HG03378 (cell line): ENCODE measurements around the gene KCNQ1.

Source experiments
- ATAC-seq: cut with Tn5 transposase; IDR thresholded peaks from one replicate; pipeline ENCODE4 v1.9.1; 2021; ENCODE audit warnings: mild to moderate bottlenecking, moderate library complexity; ENCODE audit not compliant: unreplicated experiment

KCNQ1 gene

GRCh38 chr11:2641623-2642022 lies 196.8 kb downstream of the KCNQ1 start:
- no peak for ATAC-seq

DNA sequence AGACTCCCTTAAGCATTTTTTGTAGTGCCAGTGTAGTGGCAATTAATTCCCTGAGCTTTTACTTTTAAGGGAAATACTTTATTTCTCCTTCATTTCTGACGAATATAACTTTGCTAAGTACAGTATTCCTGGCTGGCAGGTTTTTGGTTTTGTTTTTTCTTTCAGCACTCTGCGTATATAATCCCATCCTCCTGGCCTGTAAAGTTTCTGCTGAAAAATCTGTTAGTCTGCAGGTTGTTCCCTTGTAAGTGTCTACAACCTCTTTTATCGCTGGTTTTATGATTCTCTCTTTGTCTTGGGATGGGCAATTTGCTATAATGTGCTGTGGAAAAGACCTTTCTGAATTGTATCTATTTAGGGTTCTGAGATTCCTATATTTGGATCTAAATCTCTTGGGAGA lies 198.9 kb downstream of the KCNQ1 start:
- no peak for ATAC-seq

DNA sequence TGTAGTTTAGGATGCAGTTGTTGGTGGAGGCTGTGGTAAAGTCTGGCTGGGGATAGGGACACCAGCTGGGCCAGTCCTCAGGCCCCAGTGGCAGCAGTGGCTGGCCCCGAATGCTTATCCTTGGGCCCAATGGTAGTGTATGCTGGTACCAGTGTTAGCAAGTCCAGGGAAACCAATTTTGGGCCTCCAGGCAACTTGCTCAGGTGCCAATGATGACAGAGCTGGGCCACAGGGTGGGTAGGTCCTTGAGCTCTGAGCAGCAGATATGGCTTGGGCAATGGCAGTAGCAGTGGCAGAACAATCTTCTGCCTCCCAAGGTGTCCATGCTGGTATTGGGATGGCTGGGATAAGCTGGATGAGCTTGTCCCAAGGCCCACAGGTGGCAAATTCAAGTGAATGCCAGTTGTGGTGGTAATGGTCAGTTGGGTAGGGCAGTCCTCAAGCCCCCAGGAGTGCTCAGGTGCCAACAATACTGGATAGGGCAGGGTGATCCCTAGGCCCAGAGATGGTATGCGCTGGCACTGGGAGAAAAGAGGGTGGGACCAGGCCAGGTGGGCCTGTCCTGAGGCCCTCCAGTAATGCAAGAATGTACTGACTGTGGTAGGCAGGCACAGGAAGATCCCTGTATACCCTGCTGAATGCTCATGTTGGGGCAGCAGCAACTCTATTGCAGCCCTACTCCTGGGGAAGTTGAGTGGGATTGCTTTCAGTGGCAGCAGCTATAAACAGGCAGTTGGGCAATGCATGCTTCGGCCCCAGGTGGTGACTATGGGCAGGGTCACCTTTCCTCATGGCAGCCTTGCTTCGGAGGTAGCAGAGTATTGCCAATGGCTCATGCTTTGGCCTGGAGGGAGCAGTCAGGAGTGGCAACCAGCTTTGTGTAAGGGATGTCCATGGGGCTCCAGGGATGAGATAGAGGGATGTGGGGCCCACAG lies 200.3 kb downstream of the KCNQ1 start:
- ATAC-seq, result no peak

GRCh38 chr11:2645779-2646118 lies 200.9 kb downstream of the KCNQ1 start:
- no peak for ATAC-seq

GRCh38 chr11:2647167-2647566 lies 202.4 kb downstream of the KCNQ1 start:
- no peak for ATAC-seq

- no peak for ATAC-seq
Observed at GRCh38 chr11:2647953-2648352, 203.1 kb downstream of the KCNQ1 start.

- no peak for ATAC-seq
Observed at GRCh38 chr11:2649400-2649799, 204.6 kb downstream of the KCNQ1 start.

- ATAC-seq, result no peak
Observed at GRCh38 chr11:2649848-2650247, 205.0 kb downstream of the KCNQ1 start.

DNA sequence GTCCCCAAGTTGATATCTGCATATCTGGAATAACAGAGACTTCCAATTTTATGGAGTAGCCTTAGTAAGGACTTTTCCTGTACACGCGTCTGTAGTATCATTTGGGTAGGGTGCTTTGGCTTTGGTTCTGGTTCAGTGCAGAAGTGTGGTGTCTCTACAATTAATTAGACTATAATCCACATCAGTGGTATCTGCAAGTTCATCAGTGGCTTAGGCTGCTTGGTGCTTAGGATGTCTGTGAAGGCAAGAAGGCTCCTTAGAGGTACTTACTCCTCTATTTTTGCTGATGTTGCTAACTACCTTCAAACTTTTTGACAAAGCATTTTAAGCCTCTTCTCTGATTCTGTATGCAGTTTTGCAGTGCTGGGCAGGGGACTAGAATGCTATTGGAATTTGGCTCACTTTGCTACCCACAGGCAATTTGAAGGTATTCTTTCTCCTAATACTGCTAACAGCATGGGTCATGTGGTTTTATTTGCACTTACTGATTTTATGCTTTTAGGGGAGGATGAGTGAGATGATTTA lies 205.6 kb downstream of the KCNQ1 start:
- no peak for ATAC-seq

DNA sequence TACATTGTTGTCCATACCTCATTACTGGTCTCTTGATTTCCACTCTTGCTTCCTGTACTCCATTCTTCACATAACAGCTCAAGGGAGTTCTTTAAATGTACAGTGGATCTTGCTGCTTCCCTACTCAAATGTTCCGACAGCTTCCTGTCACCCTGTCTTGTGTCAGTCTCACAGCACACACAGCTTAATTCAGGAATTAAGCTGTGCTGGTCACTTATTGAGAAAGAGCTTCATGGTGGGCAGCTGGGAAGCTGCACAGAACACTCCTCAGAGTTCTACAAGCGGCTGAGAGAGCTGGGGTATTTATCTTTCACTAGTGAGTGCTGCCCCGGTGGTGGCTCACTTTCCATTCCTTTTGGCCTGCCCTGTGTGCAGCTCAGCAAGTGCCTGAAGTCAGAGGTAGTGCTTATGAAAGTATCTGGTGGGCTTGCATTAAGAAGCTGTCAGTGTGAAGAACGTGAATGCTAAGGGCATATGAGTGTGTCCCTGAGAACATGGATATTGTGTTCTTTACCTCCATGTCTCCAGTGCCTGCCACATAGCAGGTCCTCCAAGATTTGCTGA lies 206.3 kb downstream of the KCNQ1 start:
- no peak for ATAC-seq

DNA sequence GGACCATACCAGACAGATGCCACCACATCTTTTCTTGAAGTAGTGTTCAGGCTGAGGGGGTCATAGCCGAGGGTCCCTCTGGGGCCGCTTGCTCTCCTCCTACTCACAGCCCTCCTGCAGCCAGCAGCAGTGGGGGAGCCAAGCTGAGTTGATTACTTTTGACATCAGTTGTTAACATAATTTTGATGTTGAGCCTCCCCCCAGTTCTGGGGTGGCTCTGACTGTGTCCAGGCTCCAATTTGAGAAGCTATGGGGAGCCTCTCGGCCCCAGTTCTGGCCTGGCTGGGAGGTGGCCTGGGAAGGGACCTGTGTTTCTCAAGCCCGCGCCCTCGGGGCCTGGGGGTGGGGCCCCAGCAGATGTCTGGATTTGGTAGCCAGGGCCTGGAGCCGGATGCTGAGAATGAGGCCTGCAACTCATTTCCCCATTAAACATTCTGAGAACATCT lies 207.0 kb downstream of the KCNQ1 start:
- no peak for ATAC-seq

- no peak for ATAC-seq
Observed at GRCh38 chr11:2652333-2653197, 207.8 kb downstream of the KCNQ1 start.

- no peak for ATAC-seq
Observed at GRCh38 chr11:2653198-2653551, 208.4 kb downstream of the KCNQ1 start.

- ATAC-seq, result no peak
Observed at GRCh38 chr11:2653930-2654739, 209.3 kb downstream of the KCNQ1 start.

GRCh38 chr11:2655016-2655719 lies 210.4 kb downstream of the KCNQ1 start:
- no peak for ATAC-seq

DNA sequence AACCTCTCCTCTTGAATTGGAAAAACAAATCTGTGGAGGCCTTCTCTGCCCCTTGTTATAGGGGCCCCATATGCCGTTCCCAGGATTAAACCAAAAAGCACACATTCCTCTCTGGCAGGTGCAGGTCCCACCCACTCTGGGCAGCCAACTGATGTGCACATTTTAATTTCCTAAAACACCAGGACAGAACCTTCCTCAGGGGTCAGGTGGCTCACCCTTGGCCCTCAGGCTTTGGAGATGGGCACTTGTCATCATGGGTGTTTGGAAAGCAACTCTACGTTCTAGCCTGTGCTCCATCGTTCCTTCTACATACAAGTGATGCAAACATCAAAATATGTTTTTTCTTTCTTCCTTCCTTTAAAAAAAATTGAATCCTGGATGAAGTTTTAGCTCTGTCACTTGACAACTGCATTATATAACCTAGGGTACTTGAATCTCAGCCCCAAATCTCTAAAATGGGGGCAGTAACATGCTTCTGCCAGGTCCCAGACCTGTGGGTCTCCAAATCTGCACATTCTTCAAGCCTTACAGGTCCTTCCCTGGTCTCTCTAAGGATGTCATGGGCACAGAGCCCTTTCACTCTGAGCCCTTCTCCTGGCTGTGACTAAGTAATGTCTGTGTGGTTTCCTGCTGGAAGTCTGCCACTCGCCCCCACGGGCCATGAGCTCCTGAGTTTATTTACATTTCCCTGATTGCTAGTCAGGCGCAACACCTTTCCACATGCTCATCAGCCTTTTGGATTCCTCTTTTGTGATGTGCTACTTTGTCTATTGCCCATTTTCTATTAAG lies 211.2 kb downstream of the KCNQ1 start:
- ATAC-seq, result no peak

- no peak for ATAC-seq
Observed at GRCh38 chr11:2656859-2657258, 212.1 kb downstream of the KCNQ1 start.

DNA sequence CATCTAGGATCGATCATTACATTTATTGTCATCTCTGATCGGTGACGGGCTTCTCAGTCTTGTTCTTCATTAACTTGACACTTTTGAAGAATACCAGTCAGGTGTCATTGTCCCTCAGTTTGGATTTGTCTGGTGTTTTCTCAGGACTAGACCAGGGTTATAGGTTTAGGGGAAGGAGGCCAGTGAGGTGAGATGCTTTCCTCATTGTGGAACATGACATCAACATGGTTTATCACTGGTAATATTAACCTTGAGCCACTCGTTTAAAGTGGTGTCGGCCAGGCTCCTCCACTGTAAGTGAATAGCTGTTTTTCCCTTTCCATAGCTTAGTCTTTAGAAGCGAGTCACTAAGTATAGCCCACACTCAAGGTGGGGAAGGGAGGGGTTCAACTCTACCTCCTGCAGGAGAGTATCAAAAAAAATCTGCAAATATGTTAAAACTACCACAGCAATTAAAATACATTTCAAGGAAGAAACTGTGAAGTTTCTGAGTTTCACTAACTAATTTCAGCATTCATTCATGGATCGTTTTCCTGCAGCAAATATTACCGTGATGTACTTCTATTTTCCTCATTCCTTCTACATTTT lies 213.0 kb downstream of the KCNQ1 start:
- ATAC-seq, result no peak
